Measurements from ENCODE around the gene PPP2R5C. TPM values are rescaled to one million over a fixed set of nuclear protein-coding genes. Genes with fewer than 3 reads are reported as not detected.

Gene PPP2R5C
- polyA plus RNA-seq, 10 donors: 62.4 to 77.6 (median 72.6) TPM

DNA sequence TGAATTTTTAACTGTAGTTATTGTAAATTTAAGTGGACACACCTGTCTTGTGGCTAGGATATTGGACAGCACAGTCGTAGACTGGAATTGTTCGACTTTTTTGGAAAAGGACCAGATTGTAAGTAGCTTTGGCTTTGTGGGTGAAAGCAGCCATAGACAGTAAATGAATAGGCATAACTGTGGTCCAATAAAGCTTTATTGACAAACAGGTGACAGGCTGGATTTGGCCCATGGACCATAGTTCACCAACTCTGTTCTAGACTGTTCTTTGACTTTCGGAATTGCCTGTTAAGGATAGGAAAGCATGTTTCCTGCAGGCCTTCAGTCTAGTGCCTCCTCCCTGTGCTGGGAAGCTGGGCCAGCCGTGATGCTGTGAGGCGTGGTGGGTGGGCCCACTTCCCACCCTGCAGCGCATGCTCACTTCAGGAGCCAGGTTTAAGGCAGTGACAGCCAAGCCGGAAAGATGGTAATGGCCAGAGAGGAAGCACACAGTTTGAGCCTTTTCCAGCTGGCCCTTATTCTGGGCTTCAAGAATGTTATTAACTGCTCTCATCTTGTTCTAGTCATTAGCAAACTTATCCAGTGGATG is 51.8 kb downstream of the PPP2R5C start:
- DNase-seq: peak in 1 of 3 donors; percentile 45

DNA sequence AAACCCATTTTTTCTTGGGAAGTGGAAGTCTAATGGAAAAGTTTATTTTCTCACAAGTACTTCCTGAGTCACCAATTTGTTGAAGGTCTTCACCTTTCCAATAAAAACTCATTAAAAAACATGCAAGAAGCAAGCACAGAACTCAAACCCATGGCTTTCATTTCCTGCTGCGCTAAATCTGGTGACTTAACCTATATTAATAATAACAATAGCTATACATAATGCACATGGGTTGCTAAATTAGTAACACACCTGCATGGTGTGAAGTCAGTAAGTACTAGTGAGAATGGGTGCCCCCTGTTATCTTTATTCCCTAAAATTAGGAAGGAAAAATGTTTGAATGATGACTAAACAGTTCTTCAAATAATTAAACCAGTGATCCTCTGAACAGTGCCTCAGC is 52.3 kb downstream of the PPP2R5C start:
- DNase-seq: no peak

GRCh38 chr14:101814934-101815333 is 53.4 kb downstream of the PPP2R5C start:
- no peak for DNase-seq

- DNase-seq: no peak
These were observed 54.5 kb downstream of the PPP2R5C start for GRCh38 chr14:101815994-101816393.

DNA sequence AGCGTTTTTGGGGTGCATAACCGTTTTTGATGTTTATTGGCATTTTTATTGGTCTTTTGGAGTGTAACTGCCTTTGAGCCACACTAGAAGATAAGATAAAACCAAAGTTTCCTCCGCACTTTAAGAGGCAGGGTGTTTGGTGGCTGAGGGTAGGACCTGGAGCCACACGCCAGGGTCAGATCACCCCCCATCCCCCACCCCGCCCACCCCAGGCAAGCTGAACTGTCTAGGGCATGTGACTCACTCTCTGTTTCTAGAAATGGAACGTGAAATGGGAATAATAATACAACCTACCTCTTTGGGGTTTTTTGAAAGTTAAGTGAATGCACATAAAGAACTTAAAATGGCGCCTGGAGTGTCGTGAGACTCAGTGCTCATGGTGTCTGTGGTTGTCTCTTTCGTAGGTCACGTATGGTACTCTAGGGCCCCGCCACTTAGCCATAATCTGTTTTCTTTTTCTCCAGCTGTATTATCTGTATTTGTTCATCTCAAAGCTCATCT is 56.0 kb downstream of the PPP2R5C start:
- DNase-seq: no peak

DNA sequence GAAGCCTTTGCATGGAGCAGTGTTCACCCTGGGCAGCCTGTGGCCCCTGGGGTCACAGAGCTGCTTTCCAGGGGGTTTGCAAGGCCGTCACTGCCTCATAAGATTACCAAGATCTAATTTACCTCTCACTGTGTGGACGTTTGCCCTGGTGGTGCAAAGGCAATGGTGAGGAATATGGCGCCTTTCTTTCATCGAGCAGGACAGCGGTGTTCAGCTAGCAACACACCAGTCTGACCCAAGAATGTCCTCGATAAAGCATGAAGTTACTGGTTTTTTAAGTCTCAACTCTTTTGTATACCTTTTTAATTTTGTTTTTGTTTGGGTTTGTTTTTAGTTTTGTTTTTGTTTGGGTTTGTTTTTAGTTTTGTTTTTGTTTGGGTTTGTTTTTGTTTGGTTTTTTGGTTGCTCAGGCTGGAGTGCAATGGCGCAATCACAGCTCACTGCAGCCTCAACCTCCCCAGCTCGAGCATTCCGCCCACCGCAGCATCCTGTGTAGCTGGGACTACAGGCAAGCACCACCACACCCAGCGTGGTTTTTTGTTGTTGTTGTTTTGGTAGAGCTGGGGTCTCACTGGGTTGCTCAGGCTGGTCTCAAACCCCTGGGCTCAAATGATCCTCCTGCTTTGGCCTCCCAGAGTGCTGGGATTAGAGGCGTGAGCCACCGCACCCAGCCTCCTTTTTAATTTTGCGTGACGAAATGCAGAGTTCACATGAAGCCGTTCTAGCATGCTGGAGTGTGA is 57.9 kb downstream of the PPP2R5C start:
- no peak for DNase-seq

DNA sequence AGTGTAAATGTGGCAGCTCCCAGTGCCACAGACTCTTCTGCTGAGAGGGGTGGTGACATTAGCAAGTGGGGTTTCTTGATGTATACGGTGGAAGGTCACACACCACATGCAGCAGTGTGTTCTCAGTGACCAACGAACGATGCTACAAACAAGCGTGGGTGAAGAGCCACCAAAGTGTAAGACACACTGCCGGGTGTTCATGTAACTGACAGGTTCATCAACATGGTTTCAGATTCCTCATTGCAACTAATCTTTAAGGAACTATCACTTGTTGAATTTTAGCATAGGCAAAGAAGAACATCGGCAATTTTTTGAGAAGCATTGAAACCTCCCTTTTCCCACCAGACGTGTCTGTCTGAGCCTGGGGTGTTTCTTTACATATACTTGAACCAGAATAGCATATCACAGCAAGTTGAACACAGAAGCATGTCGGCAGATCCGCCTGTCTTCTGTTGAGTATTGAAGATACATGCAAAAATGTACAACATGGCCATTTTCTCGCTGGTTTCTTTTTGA is 58.8 kb downstream of the PPP2R5C start:
- DNase-seq: no peak

DNA sequence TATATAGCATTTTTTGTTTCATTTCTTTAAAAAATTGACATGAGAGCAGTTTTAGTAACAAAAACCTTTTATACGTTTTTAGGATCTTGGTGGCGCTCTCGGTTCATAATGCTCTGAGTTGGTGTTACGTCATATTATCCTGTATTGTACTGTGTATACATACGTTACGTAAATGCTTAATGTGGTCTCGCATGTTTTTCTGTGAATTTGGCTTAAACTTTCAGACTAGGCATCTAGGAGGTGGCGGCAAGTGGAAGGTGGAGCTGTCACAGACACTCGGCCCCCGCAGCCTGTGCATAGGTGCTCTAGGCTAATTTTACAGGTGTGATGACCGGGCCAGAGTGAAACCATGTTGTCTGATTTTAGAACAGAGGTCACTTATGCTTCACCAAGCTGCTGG is 60.0 kb downstream of the PPP2R5C start:
- DNase-seq: no peak

- DNase-seq: peak in 1 of 3 donors; percentile 34
These were observed 61.6 kb downstream of the PPP2R5C start for GRCh38 chr14:101823066-101823465.

DNA sequence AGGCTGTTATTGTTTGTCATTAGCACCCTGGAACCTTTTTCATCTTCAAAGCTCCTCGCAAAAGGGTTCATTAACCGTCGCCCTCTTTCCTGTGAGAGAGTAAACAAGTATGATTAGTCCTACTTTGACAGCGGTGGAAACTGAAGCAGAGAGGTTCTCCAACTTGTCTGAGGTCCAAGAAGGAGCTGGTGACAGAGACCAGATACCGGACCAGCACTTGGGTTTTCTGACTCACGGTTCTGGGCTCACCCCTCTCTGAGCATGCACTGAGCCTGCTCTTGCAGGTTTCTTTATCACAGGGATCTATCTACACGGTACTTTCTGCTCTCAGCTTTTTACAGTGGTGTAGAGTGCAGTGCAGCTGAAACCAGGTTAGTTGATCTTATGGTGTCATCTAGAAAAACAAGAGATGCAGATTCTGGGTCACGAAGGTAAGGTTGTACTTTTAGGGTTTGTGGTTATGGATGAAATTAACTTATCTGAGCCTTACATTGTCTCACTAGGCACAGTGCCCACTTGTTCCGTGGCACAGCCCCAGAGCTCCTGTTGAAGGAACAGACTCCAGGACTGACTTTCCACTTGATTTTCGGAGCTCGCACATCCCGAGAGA is 62.1 kb downstream of the PPP2R5C start:
- DNase-seq: peak in 1 of 3 donors; percentile 23

DNA sequence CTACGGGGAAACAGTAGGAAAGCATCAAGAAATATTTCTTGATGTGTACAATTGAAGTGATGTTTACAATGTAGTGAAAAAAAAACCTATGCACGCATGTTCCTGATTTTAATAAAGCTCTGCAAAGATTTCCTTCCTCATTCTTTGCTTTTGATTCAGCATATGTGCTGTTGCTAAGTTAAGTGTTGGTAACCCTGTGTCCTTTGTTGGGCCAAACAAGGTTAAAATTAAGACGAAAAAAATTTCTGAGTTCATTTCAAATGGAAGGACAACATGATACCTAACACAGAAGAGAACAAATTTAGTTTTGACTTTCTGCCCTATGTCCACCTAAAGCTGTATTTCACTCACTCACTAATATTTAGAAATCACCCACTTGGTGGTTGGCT is 62.8 kb downstream of the PPP2R5C start:
- no peak for DNase-seq

DNA sequence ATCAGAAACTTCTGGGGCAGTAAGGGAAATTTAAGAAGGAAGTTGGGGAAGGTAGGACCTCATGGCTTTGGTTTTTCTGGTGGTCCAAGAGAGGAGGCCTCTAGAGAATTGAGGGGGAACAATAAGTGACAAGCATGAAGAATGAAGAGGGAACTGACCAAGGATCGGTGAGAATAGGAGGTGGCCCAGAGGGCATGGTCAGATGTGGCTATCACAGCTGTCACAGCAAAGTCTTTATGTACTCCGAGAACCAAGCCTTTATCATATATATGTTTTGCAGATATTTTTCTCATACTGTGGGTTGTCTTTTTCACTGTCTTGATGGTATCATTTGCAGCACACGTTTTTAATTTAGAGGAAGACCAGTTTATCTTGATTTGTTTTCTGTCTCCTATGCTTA is 64.3 kb downstream of the PPP2R5C start:
- no peak for DNase-seq

DNA sequence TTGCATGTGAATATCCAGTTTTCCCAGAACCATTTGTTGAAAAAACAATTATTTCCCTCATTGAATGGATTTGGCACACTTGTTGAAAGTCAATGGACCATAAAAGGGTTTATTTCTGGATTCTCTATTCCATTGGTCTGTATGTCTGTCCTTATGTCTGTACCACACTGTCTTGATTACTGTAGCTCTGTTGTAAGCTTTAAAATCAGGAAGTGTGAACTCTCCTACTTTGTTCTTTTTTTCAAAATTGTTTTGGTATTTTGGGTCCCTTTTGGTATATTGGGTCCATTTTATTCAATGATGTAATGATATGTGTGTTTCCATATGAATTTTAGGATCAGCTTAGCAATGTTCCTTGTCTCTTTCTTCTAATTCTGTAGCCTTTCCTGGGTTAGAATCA is 64.8 kb downstream of the PPP2R5C start:
- DNase-seq: no peak

DNA sequence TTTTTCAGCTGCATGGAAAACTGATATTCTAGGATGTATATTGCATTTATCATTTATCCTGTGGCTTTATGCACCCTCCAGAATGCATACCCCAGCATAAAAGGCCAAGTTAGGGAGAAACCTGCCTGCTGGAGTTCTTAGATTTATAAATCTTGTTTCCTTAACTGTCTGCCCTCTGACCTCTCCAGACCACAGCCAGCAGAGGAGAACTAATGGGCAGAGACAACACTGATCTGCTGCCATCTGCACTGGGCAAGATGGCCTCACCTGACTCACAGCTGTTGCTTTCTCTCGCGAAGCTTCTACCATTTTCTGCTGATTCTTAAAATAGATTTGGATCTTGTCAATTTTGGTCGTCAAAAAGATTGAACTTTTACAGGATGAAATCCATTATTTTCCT is 65.8 kb downstream of the PPP2R5C start:
- no peak for DNase-seq

- no peak for DNase-seq
These were observed 66.5 kb downstream of the PPP2R5C start for GRCh38 chr14:101828046-101828445.

GRCh38 chr14:101830271-101830670 is 68.8 kb downstream of the PPP2R5C start:
- DNase-seq: no peak

GRCh38 chr14:101833045-101833444 is 71.5 kb downstream of the PPP2R5C start:
- no peak for DNase-seq

DNA sequence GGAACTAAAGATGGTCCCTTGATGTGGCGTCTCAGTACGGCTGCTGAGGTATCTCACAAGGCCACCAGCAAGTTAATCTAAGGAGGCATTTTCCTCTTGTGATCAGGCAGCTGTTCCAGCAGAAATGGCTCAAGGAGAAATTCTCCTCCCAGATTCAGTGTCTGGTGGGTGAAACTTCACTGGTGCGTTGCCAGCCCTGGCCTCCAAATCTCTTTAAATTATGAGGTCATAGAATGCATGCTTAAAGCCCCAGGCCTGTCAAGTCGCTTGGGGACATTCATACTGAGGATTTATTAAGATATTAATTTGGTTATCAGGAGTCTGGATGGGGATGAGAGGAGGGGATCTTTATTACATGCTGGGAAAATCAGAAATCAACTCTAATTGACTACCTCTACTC is 72.9 kb downstream of the PPP2R5C start:
- no peak for DNase-seq

DNA sequence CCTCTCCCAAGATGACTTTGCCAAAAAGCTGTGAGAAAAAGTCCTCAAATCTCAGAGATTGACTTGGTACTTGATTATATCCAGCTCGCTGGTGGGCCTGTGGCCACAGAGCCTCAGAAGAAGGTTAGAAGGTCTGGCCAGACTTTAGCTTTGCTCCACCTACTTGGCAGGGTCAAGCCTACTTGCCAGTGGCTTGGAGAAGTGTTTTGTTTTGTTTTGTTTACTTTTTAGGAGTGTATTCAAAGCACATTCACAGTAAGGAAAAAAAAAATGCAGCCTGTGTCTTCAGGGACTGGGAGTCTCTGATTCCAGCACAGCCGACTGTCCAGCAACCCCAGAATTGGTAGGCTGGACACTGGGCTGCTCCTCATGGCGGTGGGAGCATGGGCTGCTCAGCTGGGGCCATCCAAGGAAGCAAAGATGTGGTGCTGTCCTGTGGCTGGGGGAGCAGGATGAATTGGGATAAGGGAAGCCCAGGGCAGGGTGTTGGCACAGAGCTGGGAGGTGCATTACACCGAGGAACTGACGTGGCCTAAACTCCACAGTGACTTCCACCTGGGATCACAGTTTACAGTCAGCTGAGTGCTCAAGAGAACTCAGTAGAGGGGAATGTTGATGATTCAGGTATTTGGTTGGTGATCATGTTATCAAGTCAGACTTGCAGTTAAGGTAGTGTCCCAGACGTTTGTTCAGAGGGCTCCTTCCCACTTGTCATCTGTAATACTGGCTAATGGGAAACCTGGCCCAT is 73.5 kb downstream of the PPP2R5C start:
- peak in 1 of 3 donors; percentile 25 for DNase-seq

DNA sequence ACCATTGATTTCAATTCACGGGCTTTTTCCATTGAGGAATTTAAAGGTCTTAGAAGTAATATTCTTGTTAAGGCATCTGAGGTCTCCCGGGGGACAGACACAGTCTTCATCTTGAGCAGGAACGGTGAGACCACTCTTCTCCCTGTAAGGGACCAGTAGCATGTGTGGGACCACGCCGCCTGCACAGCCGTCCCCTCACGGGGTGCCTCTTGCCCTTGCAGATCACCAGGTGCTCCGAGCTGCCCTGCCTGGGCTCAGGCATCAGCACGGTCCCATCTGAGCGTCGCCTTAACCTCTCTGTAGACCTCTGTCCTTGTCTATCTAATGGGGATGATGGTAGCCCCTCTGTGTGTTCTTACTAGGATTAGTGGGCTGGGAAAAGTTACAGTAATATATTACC is 74.1 kb downstream of the PPP2R5C start:
- DNase-seq: no peak

DNA sequence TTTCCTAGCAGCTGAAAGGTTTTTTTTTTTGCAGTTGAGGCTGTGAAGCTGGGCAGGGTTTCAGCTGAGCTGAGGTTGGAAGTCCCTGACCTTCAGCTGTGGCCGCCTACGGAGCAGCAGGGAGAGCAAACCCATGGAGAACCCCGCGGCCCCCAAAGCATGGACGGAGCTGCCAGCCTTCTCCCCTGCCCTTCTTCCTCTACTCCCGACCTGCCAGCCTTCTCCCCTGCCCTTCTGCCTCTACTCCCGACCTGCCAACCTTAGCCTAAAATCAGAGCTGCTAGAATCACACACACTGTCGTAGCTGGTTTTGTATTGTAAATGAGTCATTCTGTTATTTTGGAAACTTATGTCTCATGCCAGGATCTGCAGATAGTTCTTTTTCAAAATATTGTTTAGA is 74.6 kb downstream of the PPP2R5C start:
- peak; percentile 30 to 55 (median 40) for DNase-seq

DNA sequence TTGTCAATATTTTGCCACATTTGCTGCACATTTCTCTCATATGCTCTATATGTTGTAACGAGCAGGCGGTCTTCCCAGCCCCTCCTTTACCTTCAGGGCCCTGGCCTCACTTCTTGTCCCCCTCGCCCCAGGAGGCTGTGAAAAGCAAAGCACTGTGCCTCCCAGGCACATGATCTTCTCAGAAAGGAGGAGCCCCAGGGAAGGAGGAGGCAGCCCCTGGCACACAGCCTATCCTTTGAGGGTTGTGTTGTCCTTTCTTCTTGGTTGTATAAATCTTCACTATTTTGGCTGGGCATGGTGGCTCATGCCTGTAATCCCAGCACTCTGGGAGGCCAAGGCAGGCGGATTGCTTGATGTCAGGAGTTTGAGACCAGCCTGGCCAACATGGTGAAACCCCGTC is 77.0 kb downstream of the PPP2R5C start:
- no peak for DNase-seq
